ENCODE results near the gene ADGRG1. TPM values are rescaled to one million over a fixed set of nuclear protein-coding genes. Genes with fewer than 3 reads are reported as not detected.

The ADGRG1 gene
- total RNA-seq, 2 donors from 2014 or later: 0.64 TPM

DNA sequence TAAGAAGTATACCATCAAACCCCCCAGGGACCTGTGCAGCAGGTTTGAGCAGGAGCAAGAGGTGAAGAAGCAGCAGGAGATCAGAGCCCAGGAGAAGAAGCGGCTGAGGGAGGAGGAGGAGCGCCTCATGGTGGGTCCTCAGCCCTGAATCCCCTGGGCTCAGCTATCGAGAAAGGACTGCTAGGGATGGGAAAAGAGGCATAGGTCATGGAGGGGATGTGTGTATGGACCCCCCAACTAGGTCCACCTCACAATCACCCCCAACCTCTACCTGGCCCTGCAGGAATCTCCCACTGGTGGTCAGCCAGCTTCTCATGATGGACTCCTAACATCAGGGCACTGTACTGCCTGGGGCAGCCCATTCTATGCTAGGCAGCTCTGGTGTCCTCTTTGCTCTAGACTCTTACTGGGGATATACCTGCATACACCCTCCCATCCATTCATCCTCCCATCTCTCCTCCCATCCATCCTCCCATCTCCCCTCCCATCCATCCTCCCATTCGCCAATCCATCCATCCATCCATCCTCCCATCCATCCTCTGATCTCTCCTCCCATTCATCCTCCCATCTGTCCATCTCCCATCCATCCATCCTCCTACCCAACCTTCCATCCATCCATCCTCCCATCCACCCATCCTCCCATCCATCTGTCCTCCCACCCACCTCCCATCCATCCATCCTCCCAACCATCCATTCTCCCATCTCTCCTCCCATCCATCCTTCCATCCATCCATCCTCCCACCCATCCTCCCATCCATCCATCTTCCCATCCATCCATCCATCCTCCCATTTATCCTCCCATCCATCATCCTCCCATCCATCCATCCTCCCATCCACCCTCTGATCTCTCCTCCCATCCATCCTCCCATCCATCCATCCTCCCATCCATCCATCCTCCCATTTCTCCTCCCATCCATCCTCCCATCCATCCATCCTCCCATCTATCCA is 76.7 kb downstream of the ADGRG1 start:
- no peaks in the 10 kb centered on the region for H3K36me3 ChIP-seq (ENCODE audit: control insufficient read depth, insufficient read depth, low read length)
- H3K36me3 Mint-ChIP-seq (ENCODE audit: low read depth): no peaks in the 10 kb centered on the region
- H3K9me3 ChIP-seq (ENCODE audit: control insufficient read depth, low read length): no peaks in the 10 kb centered on the region
- no peak overlapping the region for H3K4me3 ChIP-seq (ENCODE audit: low read length)
- peaks cover 21% of the 10 kb centered on the region for H3K4me1 Mint-ChIP-seq
- no peak overlapping the region for H3K27ac Mint-ChIP-seq
- H3K27me3 Mint-ChIP-seq (ENCODE audit: insufficient read depth): peaks cover 9% of the 10 kb centered on the region
- WGBS, 2 experiments (ENCODE audit: insufficient coverage in 1 of 2, insufficient read length in 1 of 2): 88 to 100% methylated on average over 3 of the region's 4 CpGs
- H3K9me3 Mint-ChIP-seq: no peaks in the 10 kb centered on the region
- no peaks in the 10 kb centered on the region for H3K27me3 ChIP-seq (ENCODE audit: control insufficient read depth, insufficient read depth, low read length, poor library complexity, severe bottlenecking)
- no peak overlapping the region for H3K9ac ChIP-seq (ENCODE audit: extremely low read depth, low read length, poor library complexity, severe bottlenecking)
- H3K4me3 Mint-ChIP-seq: no peak overlapping the region
- no peak for DNase-seq
- TF ChIP-seq, protein P1, sequence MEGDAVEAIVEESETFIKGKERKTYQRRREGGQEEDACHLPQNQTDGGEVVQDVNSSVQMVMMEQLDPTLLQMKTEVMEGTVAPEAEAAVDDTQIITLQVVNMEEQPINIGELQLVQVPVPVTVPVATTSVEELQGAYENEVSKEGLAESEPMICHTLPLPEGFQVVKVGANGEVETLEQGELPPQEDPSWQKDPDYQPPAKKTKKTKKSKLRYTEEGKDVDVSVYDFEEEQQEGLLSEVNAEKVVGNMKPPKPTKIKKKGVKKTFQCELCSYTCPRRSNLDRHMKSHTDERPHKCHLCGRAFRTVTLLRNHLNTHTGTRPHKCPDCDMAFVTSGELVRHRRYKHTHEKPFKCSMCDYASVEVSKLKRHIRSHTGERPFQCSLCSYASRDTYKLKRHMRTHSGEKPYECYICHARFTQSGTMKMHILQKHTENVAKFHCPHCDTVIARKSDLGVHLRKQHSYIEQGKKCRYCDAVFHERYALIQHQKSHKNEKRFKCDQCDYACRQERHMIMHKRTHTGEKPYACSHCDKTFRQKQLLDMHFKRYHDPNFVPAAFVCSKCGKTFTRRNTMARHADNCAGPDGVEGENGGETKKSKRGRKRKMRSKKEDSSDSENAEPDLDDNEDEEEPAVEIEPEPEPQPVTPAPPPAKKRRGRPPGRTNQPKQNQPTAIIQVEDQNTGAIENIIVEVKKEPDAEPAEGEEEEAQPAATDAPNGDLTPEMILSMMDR (conservative IDR thresholded peaks at IDR 0.05): no peak
- H3K4me1 ChIP-seq (ENCODE audit: control insufficient read depth, insufficient read depth, low read length): peaks cover 12% of the 10 kb centered on the region
- H3K27ac ChIP-seq (ENCODE audit: low read depth, low read length): no peak overlapping the region

DNA sequence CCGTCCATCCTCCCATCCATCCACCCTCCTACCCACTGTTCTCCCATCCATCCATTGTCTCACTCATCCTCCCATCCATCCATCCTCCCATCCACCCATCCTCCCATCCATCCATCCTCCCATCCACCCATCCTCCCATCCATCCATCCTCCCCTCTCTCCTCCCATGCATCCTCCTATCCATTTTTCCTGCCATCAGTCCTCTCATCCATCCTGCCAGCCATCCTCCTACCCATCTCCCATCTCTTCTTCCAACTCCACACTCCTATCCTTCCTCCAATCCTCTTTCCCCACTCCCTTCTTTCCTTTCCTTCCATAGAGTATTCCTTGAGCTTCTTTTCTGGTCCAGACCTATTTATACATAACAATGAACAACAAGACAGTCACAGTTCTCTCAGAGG is 78.3 kb downstream of the ADGRG1 start:
- no peaks in the 10 kb centered on the region for H3K9me3 ChIP-seq (ENCODE audit: control insufficient read depth, low read length)
- peaks cover 10% of the 10 kb centered on the region for H3K27me3 Mint-ChIP-seq (ENCODE audit: insufficient read depth)
- DNase-seq: no peak
- no peaks in the 10 kb centered on the region for H3K27me3 ChIP-seq (ENCODE audit: control insufficient read depth, insufficient read depth, low read length, poor library complexity, severe bottlenecking)
- H3K4me3 ChIP-seq (ENCODE audit: low read length): no peak overlapping the region
- H3K36me3 ChIP-seq (ENCODE audit: control insufficient read depth, insufficient read depth, low read length): no peaks in the 10 kb centered on the region
- no peak overlapping the region for H3K27ac ChIP-seq (ENCODE audit: low read depth, low read length)
- H3K9ac ChIP-seq (ENCODE audit: extremely low read depth, low read length, poor library complexity, severe bottlenecking): no peak overlapping the region
- H3K9me3 Mint-ChIP-seq: no peaks in the 10 kb centered on the region
- H3K36me3 Mint-ChIP-seq (ENCODE audit: low read depth): no peaks in the 10 kb centered on the region
- WGBS, 2 experiments (ENCODE audit: insufficient coverage in 1 of 2, insufficient read length in 1 of 2): 87% methylated on average over 1 of the region's 1 CpG; no CpG with 5 or more reads in 1 of the 2 experiments
- peaks cover 5% of the 10 kb centered on the region for H3K4me1 ChIP-seq (ENCODE audit: control insufficient read depth, insufficient read depth, low read length)
- H3K4me1 Mint-ChIP-seq: peaks cover 12% of the 10 kb centered on the region
- no peak overlapping the region for H3K4me3 Mint-ChIP-seq
- TF ChIP-seq, protein P1 (conservative IDR thresholded peaks at IDR 0.05): no peak
- H3K27ac Mint-ChIP-seq: no peak overlapping the region

DNA sequence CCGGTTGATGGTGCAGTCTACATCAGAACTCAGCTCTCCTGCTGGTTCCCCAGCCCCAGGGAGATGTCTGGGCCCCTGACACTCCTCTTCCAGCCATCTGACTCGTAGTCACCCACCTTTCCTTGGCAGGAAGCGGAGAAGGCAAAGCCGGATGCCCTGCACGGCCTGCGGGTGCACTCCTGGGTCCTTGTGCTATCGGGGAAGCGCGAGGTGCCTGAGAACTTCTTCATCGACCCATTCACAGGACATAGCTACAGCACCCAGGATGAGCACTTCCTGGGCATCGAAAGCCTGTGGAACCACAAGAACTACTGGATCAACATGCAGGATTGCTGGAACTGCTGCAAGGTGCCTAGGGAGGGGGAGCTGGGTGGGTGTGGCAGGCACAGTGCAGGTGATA is 78.9 kb downstream of the ADGRG1 start:
- no peaks in the 10 kb centered on the region for H3K36me3 Mint-ChIP-seq (ENCODE audit: low read depth)
- Histone ChIP-seq H3K9me3 (ENCODE audit: control insufficient read depth, low read length) (no peaks in the 10 kb centered on the region), H3K27me3 (ENCODE audit: control insufficient read depth, insufficient read depth, low read length, poor library complexity, severe bottlenecking) (no peaks in the 10 kb centered on the region), H3K4me1 (ENCODE audit: control insufficient read depth, insufficient read depth, low read length) (peaks cover 5% of the 10 kb centered on the region), H3K4me3 (ENCODE audit: low read length) (no peak overlapping the region), H3K36me3 (ENCODE audit: control insufficient read depth, insufficient read depth, low read length) (no peaks in the 10 kb centered on the region), H3K9ac (ENCODE audit: extremely low read depth, low read length, poor library complexity, severe bottlenecking) (no peak overlapping the region), H3K27ac (ENCODE audit: low read depth, low read length) (no peak overlapping the region)
- H3K4me1 Mint-ChIP-seq: peaks cover 12% of the 10 kb centered on the region
- H3K27me3 Mint-ChIP-seq (ENCODE audit: insufficient read depth): peaks cover 10% of the 10 kb centered on the region
- TF ChIP-seq, protein P1 (conservative IDR thresholded peaks at IDR 0.05): no peak
- H3K4me3 Mint-ChIP-seq: no peak overlapping the region
- whole genome bisulfite sequencing, 2 experiments (ENCODE audit: insufficient coverage in 1 of 2, insufficient read length in 1 of 2): 89 to 100% methylated on average over 4 to 11 of the region's 11 CpGs
- H3K9me3 Mint-ChIP-seq: no peaks in the 10 kb centered on the region
- DNase-seq: no peak
- no peak overlapping the region for H3K27ac Mint-ChIP-seq

Measured in endodermal cell (in vitro differentiated cells).